ENCODE measurements around the gene ERFE. TPM values are rescaled to one million over a fixed set of nuclear protein-coding genes. Genes with fewer than 3 reads are reported as not detected.

ERFE gene
- total and polyA plus RNA-seq, 2 of the 13 experiments (the other 11 are each of a cell fraction or from before 2014, with no cell fraction given), result 0.09 TPM; not detected in 1

GRCh38 chr2:238120463-238121298 is 38.1 kb upstream of the ERFE start (continued):
- TF ChIP-seq ZNF142 (CRISPR knock-in tag; IDR thresholded peaks at IDR 0.05) (no peak), UBTF (CRISPR knock-in tag; IDR thresholded peaks at IDR 0.05) (0 out of 2 replicates have a peak, but pooled peaks have one; percentile 21), ZNF18 (CRISPR knock-in tag; IDR thresholded peaks at IDR 0.05; ENCODE audit: insufficient replicate concordance) (no peak), KDM5B (CRISPR knock-in tag; IDR thresholded peaks at IDR 0.05; ENCODE audit: borderline replicate concordance) (peak; percentile 47; the same call in 1 of the 2 replicates), MXD3 (CRISPR knock-in tag; IDR thresholded peaks at IDR 0.05) (no peak), XRCC5 (optimal IDR thresholded peaks at IDR 0.05; ENCODE audit: low read length) (peak; percentile 69), TGIF2 (CRISPR knock-in tag; IDR thresholded peaks at IDR 0.05) (no peak), WIZ (CRISPR knock-in tag; IDR thresholded peaks at IDR 0.05) (no peak), SIX4 (CRISPR knock-in tag; IDR thresholded peaks at IDR 0.05) (no peak), ZNF143 (CRISPR knock-in tag; IDR thresholded peaks at IDR 0.05) (no peak), ZNF329 (CRISPR knock-in tag; IDR thresholded peaks at IDR 0.05; ENCODE audit: low read depth) (no peak), ZNF687 (CRISPR knock-in tag; IDR thresholded peaks at IDR 0.05) (peak; percentile 38; the same call in 1 of the 2 replicates), TOPORS (CRISPR knock-in tag; IDR thresholded peaks at IDR 0.05) (no peak), ZNF207 (IDR thresholded peaks at IDR 0.05; ENCODE audit: borderline replicate concordance) (no peak)

Data from HepG2 (cell line).